ENCODE results near the gene ZIK1.
A peak's percentile ranks its signal among the peaks of the same experiment; 100 is the strongest.

Gene ZIK1

DNA sequence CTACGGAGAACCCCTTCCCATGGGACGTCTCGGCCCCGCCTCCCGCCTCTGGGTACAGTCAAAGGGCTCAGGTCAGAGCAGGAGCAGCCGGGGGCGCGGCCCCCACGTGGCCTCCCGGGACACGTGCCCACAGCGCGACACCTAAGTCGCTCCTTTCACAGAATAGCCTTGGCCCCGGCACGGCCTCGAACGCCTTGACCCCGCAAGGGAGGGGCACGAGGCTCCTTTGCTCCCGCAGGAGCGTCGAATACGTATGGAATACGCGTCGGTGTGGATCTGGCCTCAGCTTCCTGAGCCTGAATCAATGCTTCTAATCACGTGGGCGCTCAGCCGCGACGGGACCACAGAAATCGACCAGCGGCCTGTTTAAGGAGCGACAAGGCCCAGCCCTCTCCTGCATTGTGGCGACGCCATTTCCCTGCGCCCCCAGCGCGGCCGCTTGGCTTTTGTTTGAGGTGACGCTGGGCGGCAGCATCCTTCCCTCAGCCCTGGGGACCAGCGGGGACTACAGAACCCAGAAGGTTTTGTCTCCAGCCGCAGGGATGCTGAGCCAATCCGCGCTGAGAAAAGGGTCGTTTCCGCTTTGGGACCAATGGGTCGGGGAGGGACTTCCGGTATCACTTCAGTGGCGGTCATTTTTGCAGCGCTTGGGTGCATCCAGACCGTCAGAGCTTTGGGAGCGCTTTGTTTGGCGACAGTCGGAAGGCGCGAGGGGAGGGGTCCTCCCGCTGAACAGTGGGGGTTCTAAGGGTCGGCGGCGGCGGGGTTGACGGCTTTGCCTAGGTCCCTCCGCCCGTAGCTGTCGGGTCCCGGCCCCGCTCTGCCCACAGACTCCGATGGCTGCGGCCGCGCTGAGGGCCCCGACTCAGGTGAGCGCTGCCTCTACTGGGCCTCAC is at the start of gene ZIK1:
Gene ZIK1, plus strand, starts transcription at position 625 of the 896 bp plus-strand sequence. Its CDS starts 212 bp downstream, at position 837.
- peak; percentile 93 to 99 (median 96) for DNase-seq
- intact Hi-C loops (cut with DNase I): no loop called here

DNA sequence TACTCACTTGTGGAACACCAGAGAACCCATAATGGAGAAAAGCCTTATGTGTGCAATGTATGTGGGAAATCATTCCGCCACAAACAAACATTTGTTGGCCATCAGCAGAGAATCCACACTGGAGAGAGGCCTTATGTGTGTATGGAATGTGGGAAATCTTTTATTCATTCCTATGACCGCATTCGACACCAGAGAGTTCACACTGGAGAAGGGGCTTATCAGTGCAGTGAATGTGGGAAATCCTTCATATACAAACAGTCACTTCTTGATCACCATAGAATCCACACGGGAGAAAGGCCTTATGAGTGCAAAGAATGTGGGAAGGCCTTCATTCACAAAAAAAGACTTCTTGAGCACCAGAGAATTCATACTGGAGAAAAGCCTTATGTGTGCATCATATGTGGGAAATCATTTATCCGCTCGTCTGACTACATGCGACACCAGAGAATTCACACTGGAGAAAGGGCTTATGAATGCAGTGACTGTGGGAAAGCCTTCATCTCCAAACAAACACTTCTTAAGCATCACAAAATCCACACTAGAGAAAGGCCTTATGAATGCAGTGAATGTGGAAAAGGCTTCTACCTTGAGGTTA is 45.9 kb upstream of the ZIK1 start:
- no peak for DNase-seq
- intact Hi-C loops (cut with DNase I): no loop called here

DNA sequence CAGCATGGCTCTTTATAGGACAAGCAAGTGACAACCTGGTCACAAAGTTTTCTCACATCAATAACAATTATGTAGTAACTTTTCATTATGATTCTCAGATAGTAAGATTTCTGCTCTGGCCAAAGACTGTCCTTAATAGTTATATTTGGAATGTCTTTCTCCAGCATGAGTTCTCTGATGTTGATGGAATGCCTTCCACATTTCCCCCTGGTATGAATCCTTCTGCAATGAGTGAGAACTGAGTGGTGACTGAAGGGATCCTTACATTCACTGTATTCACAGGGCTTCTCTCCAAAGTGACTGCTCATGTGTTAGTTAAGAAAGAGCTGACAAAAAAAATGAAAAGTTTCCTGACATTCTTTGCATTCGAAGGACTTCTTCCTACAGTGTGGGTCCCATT is 37.4 kb upstream of the ZIK1 start:
- intact Hi-C loops (cut with DNase I): no loop called here
- no peak for DNase-seq

DNA sequence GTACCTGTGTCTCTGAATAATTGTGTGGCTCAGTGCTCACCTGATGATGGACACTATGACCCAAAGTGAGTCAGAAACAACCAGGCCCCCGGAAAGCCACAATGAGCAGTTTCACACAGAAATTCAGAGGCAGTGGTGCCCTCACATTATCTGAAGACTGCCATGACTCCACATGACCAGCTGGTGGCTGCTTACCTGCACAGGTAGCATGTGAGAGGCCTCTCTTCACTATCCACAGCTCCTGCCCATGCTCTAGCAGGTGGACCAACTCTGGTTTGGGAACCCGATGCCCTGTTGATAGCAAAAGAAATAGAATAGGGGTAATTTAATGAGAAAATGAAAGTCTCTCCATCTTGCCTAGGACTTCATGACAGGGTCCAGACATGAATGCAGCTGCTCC is 31.5 kb upstream of the ZIK1 start:
- intact Hi-C loops (cut with DNase I): no loop called here
- no peak for DNase-seq

DNA sequence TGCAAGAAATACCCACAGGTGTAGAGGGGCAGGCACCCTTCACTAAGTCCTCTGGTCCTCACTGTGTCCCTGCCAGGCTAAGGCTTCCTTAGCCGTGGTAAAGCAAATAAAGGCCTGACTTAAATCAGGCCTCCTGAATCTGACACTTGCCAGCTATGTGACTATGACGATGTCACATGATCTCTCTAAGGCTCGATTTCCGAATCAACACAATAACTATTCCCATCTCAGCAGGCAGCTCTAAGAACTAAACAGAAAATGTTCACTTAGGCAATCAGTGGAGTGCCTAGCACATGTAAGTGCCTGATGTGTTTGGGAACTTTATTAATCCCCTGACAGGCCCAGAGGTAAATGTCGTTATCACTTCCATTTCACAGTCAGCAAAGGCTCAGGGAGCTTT is 26.3 kb upstream of the ZIK1 start:
- intact Hi-C loops (cut with DNase I): no loop called here
- no peak for DNase-seq

DNA sequence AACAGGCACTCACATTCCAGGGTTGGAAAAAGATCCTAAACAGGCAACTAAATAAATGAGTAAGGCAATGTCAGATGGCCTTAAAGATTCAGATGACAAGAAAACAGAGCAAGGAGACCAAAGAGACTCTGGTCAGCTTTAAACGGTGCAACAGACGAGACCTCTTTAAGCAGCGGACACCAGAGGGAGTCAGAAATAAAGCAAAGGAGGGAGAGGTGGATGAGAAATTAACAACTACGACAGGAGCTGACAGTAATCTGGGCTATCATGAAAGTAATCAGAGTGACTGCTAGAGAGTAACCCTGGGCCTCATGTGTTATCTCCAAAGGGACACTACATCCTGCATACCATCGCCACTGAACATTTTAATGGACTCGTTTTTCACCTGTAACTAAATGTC is 25.4 kb upstream of the ZIK1 start:
- DNase-seq: no peak
- intact Hi-C loops (cut with DNase I): no loop called here

DNA sequence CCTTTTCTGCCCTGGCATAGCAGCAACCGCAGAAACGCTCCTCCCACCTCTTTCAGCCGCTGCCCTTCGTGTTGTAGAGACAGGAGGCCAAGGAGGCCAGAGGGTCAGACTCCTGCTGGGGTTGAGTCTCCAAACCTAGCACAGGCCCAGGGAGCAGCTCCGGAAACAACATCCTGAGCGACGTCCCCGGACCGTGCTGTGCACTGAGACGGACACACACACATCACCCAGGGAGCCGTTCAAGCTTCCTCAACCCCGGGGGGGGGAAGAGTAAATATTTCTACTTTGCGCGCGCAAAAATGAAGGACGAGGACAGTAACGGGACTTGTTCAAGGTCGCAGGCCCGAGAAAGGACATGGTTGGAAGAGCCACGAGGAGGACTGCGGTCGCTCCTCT is 24.9 kb upstream of the ZIK1 start:
- intact Hi-C loops (cut with DNase I): no loop called here
- peak in 4 of 10 donors; percentile 3 to 74 (median 8) for DNase-seq

DNA sequence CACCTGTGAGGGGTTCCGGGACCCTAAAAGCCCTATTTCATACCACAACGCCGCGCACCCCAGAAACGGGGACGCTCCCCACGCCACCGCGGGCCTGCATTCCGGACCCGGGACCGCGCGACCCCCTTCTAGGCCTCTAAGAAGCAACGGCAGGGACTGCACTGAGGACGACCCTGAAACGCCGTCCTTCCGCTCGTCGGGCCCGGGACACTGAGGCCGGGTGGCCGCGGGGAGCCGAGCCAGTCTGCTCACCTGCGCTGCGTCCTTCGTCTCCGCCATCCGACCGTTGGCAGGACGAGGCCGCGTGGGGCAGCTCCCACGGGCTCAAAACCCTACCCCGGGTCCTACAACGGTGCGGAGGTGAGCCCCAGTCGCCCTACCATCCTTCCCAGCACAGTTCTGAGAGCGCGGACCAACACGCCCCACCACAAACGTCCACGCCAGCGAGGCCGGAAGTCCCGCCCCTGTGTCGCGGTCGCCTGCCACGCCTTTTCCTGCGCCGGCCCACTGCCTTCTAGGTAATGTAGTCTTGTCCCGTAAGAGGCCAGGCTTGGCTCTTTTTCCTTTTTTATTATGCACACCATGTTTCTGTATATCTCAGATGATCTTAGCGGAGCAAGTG is 24.4 kb upstream of the ZIK1 start, which contains the start of gene ZNF550:
Gene ZNF550, minus strand, starts transcription at position 460 of the 622 bp plus-strand sequence. Its CDS starts 181 bp downstream, at position 279.
- peak; percentile 84 to 99 (median 93) for DNase-seq
- intact Hi-C loops (cut with DNase I): no loop called here

DNA sequence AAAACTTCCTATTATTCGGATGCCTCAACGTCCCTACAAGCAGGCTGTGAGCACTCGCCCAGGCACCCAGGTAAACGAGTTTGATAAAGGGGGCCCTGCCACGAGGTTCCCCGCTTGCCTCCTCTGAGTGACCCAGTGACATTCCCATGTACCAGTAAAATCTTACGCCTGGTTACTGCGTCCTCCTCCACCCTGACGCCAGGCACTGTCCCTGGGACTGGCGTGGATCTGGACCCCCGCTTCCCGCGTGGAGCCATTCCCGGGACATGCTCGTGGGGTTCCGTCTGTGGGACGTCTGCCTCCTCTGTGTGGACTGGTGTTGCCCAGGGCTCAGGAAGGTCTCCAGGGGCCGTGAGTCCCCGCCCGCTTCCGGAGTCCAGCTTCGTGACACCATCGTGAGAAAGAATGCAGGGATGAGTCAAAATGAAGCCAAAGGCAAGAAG is 23.9 kb upstream of the ZIK1 start:
- DNase-seq: peak in 4 of 10 donors; percentile 9 to 84 (median 46)
- intact Hi-C loops (cut with DNase I): no loop called here

DNA sequence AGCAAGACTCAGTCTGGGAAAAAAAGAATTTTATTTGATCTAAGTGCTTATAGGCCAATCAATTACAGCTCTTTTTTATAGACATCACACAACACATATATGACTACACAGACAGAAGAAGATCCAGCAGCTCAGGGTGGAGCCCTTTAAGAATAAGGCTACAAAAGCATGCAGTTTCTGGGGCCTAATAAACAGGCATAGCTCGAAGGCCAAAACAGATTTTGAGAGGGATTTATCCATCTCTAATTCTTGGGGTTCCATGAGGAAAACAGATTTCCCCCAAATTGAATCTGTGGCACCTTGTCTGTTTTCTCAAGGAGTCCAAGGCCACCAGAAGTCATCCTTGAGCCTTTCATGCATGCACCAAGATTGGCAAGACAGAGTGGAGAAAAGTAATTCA is 20.4 kb upstream of the ZIK1 start:
- intact Hi-C loops (cut with DNase I): no loop called here
- no peak for DNase-seq

DNA sequence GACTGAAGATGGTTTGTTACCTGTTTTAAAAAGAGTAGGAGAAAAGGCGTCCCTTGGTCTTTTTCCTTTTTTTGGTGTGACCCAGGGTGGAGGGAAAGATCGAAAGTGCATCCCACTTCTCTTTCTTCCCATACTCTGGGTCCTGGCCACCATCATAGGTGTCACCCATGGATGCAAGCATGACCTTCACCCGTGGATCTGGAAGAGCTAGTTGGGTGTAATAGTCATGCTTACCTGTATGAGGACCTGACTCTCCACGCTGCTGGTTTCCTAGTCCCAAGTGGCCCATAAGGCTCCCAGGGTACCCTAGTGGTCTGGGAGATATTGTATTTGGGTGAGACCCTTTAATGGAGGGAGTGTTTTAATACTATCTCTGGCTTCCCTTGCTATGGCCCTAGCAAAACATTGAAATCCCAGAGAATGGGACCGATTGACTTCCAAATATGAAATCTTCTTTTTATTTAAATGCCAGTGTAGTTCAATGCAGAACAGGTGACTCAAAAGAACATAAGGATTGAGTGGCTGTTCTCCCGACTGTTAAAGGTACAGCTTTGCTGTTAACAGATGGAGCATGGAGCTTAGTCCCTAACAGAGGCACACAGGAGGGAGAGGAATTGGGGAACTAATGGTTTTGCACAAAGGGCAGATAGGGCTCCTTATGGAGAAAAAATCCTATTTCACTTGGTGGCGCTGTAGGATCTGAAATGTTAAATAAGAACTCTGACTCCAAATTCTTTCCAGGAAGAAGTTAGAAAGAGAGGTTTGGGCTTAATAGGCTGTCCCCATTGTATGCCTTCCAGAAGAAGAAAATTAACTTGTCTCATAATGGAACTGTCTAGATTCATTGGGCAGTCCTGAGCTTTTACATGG is 17.3 kb upstream of the ZIK1 start:
- intact Hi-C loops (cut with DNase I): no loop called here
- DNase-seq: no peak

DNA sequence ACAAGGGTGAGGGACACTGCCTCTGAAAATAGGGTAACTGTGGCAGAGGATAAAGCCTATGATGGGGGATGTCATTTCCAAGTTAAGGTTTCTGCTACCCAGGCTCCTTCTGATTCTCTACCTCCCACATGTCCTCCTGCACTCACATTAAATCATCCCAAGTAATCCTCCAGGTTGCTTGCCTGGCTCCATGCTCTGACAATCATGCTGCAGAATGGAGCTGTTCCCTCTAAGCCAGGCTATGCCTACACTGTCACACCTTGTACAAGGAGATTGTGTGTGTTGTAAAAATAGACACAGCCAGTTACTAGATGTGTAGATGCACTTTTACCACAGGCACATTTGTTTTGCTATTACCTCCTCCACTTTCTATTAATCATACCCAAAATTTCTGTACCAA is 13.2 kb upstream of the ZIK1 start:
- intact Hi-C loops (cut with DNase I): no loop called here
- DNase-seq: no peak

DNA sequence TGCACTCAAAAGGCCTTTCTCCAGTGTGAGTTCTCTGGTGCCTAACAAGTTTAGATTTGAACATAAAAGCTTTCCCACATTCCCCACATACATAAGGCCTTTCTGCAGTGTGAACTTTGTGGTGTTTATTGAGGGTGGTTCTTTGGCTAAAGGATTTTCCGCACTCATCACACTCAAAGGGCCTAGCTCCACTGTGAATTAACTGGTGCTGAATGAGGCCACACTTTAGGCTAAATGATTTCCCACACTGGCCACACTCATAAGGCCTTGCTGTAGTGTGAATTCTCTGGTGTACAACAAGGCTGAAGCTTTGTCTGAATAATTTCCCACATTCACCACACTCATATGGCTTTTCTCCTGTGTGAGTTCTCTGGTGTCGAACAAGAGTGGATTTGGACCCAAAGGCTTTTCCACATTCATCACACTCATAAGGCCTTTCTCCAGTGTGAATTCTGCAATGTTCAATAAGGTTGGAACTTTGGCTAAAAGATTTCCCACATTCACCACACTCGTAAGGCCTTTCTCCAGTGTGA is 11.5 kb upstream of the ZIK1 start:
- intact Hi-C loops (cut with DNase I): no loop called here
- DNase-seq: no peak

DNA sequence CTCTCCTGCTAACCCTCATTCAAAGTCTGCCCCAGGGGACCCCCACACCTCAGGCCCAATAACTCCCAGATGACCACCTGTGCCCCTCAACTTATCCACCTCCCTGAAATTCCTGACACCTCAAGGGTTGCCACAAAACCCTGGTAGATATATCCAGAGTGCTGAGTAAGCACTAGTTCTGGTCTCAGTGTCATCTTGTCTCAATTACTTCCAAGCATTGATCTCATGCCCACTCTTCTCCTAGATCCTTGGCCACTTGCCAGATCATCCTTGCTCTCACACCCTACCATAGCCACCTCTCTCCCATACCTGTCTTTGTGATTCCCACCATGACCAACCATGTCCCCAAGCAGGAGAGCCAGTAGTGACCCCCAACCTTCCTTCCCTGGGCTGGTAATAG is 7.3 kb upstream of the ZIK1 start:
- intact Hi-C loops (cut with DNase I): loop anchor here (5.0 kb wide), 1 partner anchor 106 kb away; the partner anchor contains the start of gene ZNF551
- no peak for DNase-seq

DNA sequence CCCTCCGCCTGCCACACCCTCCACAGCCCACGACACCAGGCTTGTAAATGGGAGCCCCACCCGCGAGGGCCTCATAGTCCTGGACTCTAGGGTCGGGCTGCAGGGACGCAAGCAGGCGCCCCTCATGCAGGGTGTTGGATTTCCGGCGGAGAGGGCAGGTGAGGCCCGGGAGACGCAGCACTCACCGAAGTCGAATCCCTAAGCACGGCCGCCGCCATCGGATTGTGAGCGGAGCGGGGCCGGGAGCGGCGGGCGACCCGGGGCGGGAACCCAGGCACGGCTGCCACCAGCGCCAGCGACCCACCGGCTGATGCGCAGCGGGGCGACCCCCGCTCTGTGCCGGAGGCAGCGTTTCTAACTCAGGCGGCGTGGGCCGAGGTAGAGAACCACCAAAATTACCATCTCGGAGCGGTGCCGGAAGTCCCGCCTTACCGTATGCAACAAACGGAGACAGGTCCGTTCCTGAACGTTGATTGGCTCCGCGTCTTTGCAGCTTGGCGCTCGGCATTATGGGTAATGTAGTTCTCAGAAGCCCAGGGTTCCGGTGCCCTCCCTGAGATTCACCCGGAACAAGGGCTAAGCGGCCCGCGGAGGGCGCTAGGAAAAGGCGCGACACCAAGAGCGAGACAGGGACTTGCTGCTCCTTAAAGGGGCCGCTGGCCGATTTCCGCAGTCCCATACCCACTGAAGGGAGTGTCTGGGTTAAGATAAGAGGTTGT is 5.3 kb upstream of the ZIK1 start, which contains the start of gene ZNF416:
Gene ZNF416, minus strand, starts transcription at position 425 of the 719 bp plus-strand sequence. Its CDS starts 207 bp downstream, at position 218.
- peak; percentile 92 to 99 (median 97) for DNase-seq
- intact Hi-C loops (cut with DNase I): loop anchor here (2.0 to 5.0 kb wide), 2 partner anchors 92 to 104 kb away; partner anchors contain the start of genes ZNF419 and ZNF551

DNA sequence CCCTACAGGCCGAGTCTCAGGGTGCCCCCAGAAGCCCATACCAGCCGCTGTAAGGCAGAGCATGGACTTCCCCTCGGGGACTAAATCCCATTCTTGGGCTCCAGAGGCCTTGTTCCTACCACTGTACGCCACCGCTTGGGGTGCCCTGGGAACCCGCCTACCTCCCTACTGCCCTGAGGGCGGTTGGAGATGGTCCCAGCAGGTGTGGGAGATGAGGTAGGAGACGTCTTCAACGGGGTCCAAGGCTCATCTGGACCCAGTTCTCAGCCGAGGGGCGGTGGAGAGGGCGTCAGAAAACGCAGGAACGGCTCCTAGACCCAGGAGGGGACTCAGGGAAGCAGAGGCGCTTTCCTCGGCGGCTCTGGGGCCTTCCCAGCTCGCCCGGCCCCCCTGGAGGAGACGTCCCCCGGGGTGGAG is 833 bp upstream of the ZIK1 start:
- intact Hi-C loops (cut with DNase I): no loop called here
- no peak for DNase-seq

DNA sequence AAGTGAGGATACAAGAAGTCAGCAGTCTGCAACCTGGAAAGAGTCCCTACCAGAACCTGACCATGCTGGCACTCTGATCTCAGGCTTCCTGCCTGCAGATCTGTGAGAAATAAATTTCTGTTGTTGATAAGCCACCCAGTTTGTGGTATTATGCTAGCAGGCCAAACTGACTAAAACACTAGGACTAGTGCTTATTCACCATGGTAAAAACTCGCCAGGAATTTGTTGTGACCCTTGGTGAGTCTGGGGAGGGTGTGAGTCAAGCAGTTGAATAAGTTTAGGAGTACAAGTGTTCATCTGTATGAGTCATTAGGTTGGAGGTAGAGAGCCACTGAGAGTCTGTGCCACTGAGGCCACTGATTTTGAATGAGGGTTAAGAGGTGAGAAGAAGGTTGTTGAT is 3.6 kb downstream of the ZIK1 start:
- intact Hi-C loops (cut with DNase I): no loop called here
- DNase-seq: no peak

DNA sequence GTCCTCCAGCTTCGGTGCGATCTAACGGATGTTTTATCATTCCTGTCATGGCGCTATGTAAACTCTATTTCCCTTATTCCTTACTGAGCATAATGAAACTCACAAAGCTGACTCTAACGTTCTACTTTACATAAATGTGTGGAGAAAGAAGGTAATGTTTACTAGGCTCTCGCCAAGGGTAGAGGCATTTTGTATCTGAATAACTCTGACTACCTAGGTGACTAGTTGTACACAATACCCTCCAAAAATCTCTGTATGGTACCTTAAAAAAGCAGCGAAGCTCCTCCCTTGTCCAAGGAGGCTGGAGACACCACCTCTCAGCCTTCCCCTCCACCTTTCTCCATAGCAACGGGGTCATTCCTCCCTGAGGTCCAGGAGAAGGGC is 15.4 kb downstream of the ZIK1 start:
- intact Hi-C loops (cut with DNase I): no loop called here
- no peak for DNase-seq

DNA sequence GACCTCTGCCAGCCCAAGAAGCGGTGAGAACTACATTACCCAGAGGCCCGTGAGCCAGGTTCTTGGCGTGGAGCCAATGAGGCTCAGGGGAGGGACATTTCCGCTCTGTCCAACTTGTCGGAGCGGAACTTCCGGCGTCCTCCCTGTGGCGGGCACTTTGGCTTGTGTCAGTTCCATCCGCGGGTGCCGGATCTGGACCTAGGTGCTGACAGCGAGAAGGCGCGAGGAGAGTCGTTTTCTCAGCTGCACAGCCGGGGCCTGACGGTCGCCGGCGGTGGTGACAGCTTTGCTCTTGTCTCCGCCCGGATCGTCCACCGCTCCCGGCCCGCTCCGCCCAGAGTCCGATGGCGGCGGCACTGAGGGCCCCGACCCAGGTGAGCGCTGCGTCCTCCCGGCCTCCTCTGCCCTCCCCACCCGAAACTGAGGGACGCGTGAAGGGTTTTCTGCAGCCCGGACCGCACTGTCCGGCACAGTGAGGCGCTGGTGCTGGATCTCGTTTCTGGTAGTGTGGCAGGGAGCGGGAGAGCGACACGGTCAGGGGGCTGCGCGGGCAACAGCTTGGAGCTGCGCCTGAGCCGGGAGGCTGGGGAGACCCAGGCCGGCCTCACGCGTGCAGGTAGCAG is 15.9 kb downstream of the ZIK1 start, which contains the start of gene ZNF530:
Gene ZNF530, plus strand, starts transcription at position 125 of the 623 bp plus-strand sequence. CDS start 4,461 bp downstream, outside the sequence.
- intact Hi-C loops (cut with DNase I): no loop called here
- DNase-seq: peak; percentile 88 to 99 (median 95)
